GM21423 (cell line): ENCODE data around the gene ZNF581.

Experiments used
- ATAC-seq: cut with Tn5 transposase; IDR thresholded peaks from one replicate; pipeline ENCODE4 v1.9.1; 2021; ENCODE audit warnings: mild to moderate bottlenecking, moderate library complexity; ENCODE audit not compliant: unreplicated experiment

Gene ZNF581

GRCh38 chr19:55677572-55678028, 34.2 kb downstream of the ZNF581 start:
- ATAC-seq: no peak

- peak; percentile 71 for ATAC-seq
These were observed 34.7 kb downstream of the ZNF581 start for GRCh38 chr19:55678121-55678671.

- ATAC-seq: no peak
These were observed 36.2 kb downstream of the ZNF581 start for GRCh38 chr19:55679343-55680257.

GRCh38 chr19:55680339-55681130, 37.1 kb downstream of the ZNF581 start:
- ATAC-seq: no peak

- no peak for ATAC-seq
These were observed 38.0 kb downstream of the ZNF581 start for GRCh38 chr19:55681131-55682092.

- ATAC-seq: no peak
These were observed 40.2 kb downstream of the ZNF581 start for GRCh38 chr19:55683449-55684261.

- ATAC-seq: no peak
These were observed 41.7 kb downstream of the ZNF581 start for GRCh38 chr19:55684946-55685681.

- ATAC-seq: no peak
These were observed 42.3 kb downstream of the ZNF581 start for GRCh38 chr19:55685776-55686175.

GRCh38 chr19:55686311-55687050, 43.0 kb downstream of the ZNF581 start:
- no peak for ATAC-seq

GRCh38 chr19:55687281-55688201, 44.1 kb downstream of the ZNF581 start:
- ATAC-seq: no peak

GRCh38 chr19:55688422-55689218, 45.2 kb downstream of the ZNF581 start:
- ATAC-seq: no peak

GRCh38 chr19:55689411-55690108, 46.1 kb downstream of the ZNF581 start:
- no peak for ATAC-seq

- no peak for ATAC-seq
These were observed 46.8 kb downstream of the ZNF581 start for GRCh38 chr19:55690109-55690768.

- no peak for ATAC-seq
These were observed 47.5 kb downstream of the ZNF581 start for GRCh38 chr19:55690769-55691545.
